ENCODE results near the gene SCUBE1. TPM values are rescaled to one million over a fixed set of nuclear protein-coding genes. Genes with fewer than 3 reads are reported as not detected.

SCUBE1 gene
- total and polyA plus RNA-seq, 2 experiments from 2014 or later, result 2.1 to 2.2 TPM

DNA sequence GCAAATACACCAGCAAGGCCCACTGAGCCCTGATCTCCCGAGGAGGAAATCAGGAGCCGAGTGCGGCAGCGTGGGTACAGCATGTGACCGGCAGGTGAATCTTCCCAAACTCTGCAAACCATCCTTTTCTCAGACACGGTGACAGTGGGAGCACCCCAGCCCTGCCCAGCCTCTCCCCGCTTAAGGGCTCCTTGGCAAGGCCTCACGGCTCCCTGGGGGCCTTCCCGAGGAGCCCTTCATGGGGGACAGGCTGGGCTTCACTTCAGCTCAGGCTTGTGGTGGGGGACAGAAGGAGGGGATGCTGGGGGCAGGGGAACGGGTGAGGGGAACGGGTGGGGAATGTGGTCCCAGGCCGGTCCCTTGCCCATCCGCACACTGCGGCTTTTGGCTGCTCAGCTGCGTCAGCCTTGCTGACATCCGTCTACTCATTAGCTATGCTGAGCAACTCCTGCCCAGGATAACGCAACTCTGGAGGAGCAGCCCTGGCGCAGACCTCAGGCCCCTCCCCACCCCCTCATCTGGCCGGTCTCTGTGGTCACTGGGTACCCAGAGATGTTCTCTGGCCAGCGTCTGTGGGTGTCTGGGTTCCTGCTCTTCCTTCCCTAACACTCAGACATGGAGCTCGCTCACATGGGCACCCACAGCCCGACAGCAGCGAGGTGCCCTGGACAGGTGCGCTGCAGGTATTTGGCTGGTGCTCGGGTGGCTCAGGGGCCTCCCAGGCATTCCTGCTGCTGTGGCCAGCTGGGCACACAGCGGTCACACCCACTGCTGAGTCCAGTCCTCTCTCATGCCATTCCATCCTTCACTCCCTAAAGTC, 134.3 kb downstream of the SCUBE1 start:
- no peaks in the 10 kb centered on the region for H3K27me3 ChIP-seq
- no peak overlapping the region for H3K4me3 ChIP-seq
- no peaks in the 10 kb centered on the region for H3K9me2 ChIP-seq (replicated peaks; ENCODE audit: insufficient read depth)
- WGBS (ENCODE audit: low lambda C conversion rate, missing lambda C conversion rate), result 94% methylated on average over 24 of the region's 26 CpGs
- H3K79me2 ChIP-seq, result no peaks in the 10 kb centered on the region
- DNase-seq (ENCODE audit: low spot score), result no peak
- no peaks in the 10 kb centered on the region for H3K36me3 ChIP-seq (replicated peaks; ENCODE audit: insufficient read depth, low read depth)
- no peak overlapping the region for H2AFZ ChIP-seq
- H3K9me3 ChIP-seq (ENCODE audit: low read depth), result no peaks in the 10 kb centered on the region
- H3K4me2 ChIP-seq, result no peak overlapping the region
- H3K4me1 ChIP-seq (ENCODE audit: insufficient read depth), result peaks cover 7% of the 10 kb centered on the region
- TF ChIP-seq, protein P1, sequence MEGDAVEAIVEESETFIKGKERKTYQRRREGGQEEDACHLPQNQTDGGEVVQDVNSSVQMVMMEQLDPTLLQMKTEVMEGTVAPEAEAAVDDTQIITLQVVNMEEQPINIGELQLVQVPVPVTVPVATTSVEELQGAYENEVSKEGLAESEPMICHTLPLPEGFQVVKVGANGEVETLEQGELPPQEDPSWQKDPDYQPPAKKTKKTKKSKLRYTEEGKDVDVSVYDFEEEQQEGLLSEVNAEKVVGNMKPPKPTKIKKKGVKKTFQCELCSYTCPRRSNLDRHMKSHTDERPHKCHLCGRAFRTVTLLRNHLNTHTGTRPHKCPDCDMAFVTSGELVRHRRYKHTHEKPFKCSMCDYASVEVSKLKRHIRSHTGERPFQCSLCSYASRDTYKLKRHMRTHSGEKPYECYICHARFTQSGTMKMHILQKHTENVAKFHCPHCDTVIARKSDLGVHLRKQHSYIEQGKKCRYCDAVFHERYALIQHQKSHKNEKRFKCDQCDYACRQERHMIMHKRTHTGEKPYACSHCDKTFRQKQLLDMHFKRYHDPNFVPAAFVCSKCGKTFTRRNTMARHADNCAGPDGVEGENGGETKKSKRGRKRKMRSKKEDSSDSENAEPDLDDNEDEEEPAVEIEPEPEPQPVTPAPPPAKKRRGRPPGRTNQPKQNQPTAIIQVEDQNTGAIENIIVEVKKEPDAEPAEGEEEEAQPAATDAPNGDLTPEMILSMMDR (IDR thresholded peaks at IDR 0.05; ENCODE audit: poor library complexity), result no peak
- TF ChIP-seq EZH2phosphoT487 (IDR thresholded peaks at IDR 0.05; ENCODE audit: low read depth, severe bottlenecking, unreplicated experiment) (no peak), EZH2 (IDR thresholded peaks at IDR 0.05; ENCODE audit: borderline replicate concordance) (no peak)
- no peak overlapping the region for H3K27ac ChIP-seq
- no peaks in the 10 kb centered on the region for H4K20me1 ChIP-seq (ENCODE audit: insufficient read depth, poor library complexity, severe bottlenecking)

DNA sequence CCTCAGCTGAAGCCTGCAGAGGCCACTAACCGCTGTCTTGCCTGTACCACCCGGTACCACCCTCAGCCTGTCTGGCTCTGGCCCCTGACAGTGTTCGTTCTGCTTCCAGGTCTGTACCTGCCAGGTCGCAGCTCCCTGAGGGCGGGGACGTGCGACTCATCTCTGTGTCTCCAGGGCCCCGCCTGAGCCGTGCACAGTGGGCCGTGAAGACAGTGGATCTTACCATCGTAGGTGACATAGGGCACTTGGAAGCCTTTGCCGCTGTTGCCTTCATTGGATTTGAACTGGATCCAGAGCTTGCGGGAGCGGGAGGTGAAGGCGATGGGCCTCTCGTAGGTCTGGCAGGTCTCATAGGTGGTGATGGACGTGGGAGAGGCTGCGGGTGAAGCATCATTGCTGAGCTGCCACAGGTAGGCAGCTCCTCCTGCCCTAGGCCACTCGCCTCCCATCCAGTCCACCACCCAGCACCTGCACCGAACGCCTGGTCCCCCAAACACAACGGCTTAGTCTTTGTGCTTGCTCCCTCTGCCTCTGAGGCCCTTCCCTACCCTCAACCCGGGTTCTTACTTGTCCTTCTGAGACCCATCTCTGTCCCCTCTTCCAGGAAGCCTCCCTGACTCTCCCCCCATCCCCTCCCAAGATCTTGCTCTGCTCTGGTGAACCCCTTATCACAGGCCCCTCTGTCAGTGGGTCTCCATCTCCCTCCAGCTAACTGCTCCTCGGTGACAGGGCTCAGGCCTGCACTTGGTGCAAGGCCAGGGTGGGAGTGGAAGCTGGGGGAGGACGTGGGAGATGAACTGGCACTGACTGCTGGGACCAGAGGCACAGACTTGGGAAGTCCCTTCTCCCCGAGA, 135.1 kb downstream of the SCUBE1 start:
- Histone ChIP-seq H3K27ac (no peak overlapping the region), H3K9me3 (ENCODE audit: low read depth) (no peaks in the 10 kb centered on the region), H3K4me2 (no peak overlapping the region), H3K9me2 (replicated peaks; ENCODE audit: insufficient read depth) (no peaks in the 10 kb centered on the region), H4K20me1 (ENCODE audit: insufficient read depth, poor library complexity, severe bottlenecking) (no peaks in the 10 kb centered on the region), H3K36me3 (replicated peaks; ENCODE audit: insufficient read depth, low read depth) (no peaks in the 10 kb centered on the region), H3K27me3 (no peaks in the 10 kb centered on the region), H3K79me2 (no peaks in the 10 kb centered on the region), H3K4me1 (ENCODE audit: insufficient read depth) (peaks cover 4% of the 10 kb centered on the region), H2AFZ (no peak overlapping the region), H3K4me3 (no peak overlapping the region)
- WGBS (ENCODE audit: low lambda C conversion rate, missing lambda C conversion rate), result 90% methylated on average over 26 of the region's 26 CpGs
- no peak for DNase-seq (ENCODE audit: low spot score)
- TF ChIP-seq EZH2 (IDR thresholded peaks at IDR 0.05; ENCODE audit: borderline replicate concordance) (no peak), EZH2phosphoT487 (IDR thresholded peaks at IDR 0.05; ENCODE audit: low read depth, severe bottlenecking, unreplicated experiment) (no peak)
- TF ChIP-seq, protein P1 (IDR thresholded peaks at IDR 0.05; ENCODE audit: poor library complexity), result no peak

DNA sequence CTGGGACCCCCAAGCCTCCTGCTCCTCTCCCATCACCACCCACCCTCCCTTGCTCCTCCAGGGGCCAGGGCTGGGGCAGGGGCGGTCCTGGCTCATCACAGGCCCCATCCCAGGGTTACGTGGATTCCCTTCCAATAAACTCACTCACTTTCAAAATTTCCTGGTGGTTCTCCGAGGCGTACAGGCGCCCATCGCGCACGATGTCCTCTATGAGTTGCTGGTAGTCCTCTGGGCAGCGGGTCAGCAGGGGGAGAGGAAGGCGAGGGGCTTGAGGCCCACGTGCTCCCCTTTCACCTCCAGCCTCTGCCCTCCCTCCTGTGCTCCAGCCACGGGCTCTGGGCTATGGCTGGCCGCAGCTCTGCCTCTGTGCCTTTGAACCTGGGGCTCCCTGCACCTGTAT, 135.8 kb downstream of the SCUBE1 start:
- no peaks in the 10 kb centered on the region for H3K9me2 ChIP-seq (replicated peaks; ENCODE audit: insufficient read depth)
- no peak overlapping the region for H2AFZ ChIP-seq
- no peaks in the 10 kb centered on the region for H3K4me1 ChIP-seq (ENCODE audit: insufficient read depth)
- no peak overlapping the region for H3K4me2 ChIP-seq
- H3K36me3 ChIP-seq (replicated peaks; ENCODE audit: insufficient read depth, low read depth), result no peaks in the 10 kb centered on the region
- H4K20me1 ChIP-seq (ENCODE audit: insufficient read depth, poor library complexity, severe bottlenecking), result no peaks in the 10 kb centered on the region
- DNase-seq (ENCODE audit: low spot score), result no peak
- no peaks in the 10 kb centered on the region for H3K9me3 ChIP-seq (ENCODE audit: low read depth)
- no peak overlapping the region for H3K4me3 ChIP-seq
- TF ChIP-seq, protein P1 (IDR thresholded peaks at IDR 0.05; ENCODE audit: poor library complexity), result no peak
- TF ChIP-seq EZH2phosphoT487 (IDR thresholded peaks at IDR 0.05; ENCODE audit: low read depth, severe bottlenecking, unreplicated experiment), result no peak
- no peak for TF ChIP-seq EZH2 (IDR thresholded peaks at IDR 0.05; ENCODE audit: borderline replicate concordance)
- WGBS (ENCODE audit: low lambda C conversion rate, missing lambda C conversion rate), result 91% methylated on average over 13 of the region's 13 CpGs
- no peak overlapping the region for H3K27ac ChIP-seq
- H3K79me2 ChIP-seq, result no peaks in the 10 kb centered on the region
- H3K27me3 ChIP-seq, result no peaks in the 10 kb centered on the region
